Measurements from ENCODE around the gene BCAS4. TPM values are rescaled to one million over a fixed set of nuclear protein-coding genes. Genes with fewer than 3 reads are reported as not detected.
"Not testable (repeated sequence)": the region's sequence is repeated elsewhere in the genome, so short reads cannot be mapped to it uniquely, and the experiment has no call there.

Gene BCAS4
- total RNA-seq, 1 experiment from 2014 or later: 25.8 TPM

DNA sequence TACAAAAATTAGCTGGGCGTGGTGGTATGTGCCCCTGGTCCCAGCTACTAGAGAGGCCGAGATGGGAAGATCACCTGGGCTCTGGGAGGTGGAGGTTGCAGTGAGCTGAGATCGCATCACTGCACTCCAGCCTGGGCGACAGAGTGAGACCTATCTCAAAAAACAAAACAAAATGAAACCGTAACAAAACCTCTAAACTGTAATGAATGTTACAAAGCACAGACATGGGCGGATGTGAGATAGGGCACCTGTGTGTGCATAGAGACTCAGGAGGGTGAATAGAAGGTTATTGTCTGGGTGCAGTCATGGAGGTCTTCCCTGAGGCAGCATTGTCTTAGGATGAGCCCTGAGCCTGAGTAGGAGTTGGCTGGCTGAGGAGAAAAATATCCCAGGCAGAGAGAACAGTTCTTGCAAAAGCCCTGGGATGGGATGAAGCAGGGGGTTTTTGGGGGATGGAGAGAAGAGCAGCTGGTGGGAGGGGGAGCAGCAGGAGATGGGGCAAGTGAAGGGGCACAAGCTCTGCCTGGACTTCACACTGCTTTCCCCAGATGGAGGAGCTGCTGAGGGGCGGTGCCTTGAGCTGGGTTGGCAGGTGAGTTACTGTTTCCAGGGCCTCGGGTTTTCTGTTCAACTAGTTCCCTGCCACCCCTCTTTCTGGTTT is 5.2 kb downstream of the BCAS4 start:
- TF ChIP-seq ZNF671 (CRISPR knock-in tag; IDR thresholded peaks at IDR 0.05) (no peak), NFE2L1 (CRISPR knock-in tag; IDR thresholded peaks at IDR 0.05) (no peak), GTF2I (CRISPR knock-in tag; conservative IDR thresholded peaks at IDR 0.05) (no peak), CREM (CRISPR knock-in tag; IDR thresholded peaks at IDR 0.05) (no peak), ETV6 (CRISPR knock-in tag; IDR thresholded peaks at IDR 0.05) (no peak), TCF7 (CRISPR knock-in tag; IDR thresholded peaks at IDR 0.05; ENCODE audit: low read depth) (no peak)
- TF ChIP-seq, protein P1, sequence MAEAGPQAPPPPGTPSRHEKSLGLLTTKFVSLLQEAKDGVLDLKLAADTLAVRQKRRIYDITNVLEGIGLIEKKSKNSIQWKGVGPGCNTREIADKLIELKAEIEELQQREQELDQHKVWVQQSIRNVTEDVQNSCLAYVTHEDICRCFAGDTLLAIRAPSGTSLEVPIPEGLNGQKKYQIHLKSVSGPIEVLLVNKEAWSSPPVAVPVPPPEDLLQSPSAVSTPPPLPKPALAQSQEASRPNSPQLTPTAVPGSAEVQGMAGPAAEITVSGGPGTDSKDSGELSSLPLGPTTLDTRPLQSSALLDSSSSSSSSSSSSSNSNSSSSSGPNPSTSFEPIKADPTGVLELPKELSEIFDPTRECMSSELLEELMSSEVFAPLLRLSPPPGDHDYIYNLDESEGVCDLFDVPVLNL (CRISPR knock-in tag; IDR thresholded peaks at IDR 0.05; ENCODE audit: borderline replicate concordance, low read depth): no peak
- TF ChIP-seq, protein P2, sequence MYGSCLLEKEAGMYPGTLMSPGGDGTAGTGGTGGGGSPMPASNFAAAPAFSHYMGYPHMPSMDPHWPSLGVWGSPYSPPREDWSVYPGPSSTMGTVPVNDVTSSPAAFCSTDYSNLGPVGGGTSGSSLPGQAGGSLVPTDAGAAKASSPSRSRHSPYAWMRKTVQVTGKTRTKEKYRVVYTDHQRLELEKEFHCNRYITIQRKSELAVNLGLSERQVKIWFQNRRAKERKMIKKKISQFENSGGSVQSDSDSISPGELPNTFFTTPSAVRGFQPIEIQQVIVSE (CRISPR knock-in tag; IDR thresholded peaks at IDR 0.05; ENCODE audit: borderline replicate concordance): no peak
- TF ChIP-seq, protein P3, sequence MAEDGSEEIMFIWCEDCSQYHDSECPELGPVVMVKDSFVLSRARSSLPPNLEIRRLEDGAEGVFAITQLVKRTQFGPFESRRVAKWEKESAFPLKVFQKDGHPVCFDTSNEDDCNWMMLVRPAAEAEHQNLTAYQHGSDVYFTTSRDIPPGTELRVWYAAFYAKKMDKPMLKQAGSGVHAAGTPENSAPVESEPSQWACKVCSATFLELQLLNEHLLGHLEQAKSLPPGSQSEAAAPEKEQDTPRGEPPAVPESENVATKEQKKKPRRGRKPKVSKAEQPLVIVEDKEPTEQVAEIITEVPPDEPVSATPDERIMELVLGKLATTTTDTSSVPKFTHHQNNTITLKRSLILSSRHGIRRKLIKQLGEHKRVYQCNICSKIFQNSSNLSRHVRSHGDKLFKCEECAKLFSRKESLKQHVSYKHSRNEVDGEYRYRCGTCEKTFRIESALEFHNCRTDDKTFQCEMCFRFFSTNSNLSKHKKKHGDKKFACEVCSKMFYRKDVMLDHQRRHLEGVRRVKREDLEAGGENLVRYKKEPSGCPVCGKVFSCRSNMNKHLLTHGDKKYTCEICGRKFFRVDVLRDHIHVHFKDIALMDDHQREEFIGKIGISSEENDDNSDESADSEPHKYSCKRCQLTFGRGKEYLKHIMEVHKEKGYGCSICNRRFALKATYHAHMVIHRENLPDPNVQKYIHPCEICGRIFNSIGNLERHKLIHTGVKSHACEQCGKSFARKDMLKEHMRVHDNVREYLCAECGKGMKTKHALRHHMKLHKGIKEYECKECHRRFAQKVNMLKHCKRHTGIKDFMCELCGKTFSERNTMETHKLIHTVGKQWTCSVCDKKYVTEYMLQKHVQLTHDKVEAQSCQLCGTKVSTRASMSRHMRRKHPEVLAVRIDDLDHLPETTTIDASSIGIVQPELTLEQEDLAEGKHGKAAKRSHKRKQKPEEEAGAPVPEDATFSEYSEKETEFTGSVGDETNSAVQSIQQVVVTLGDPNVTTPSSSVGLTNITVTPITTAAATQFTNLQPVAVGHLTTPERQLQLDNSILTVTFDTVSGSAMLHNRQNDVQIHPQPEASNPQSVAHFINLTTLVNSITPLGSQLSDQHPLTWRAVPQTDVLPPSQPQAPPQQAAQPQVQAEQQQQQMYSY (CRISPR knock-in tag; IDR thresholded peaks at IDR 0.05): no peak
- TF ChIP-seq, protein P4, sequence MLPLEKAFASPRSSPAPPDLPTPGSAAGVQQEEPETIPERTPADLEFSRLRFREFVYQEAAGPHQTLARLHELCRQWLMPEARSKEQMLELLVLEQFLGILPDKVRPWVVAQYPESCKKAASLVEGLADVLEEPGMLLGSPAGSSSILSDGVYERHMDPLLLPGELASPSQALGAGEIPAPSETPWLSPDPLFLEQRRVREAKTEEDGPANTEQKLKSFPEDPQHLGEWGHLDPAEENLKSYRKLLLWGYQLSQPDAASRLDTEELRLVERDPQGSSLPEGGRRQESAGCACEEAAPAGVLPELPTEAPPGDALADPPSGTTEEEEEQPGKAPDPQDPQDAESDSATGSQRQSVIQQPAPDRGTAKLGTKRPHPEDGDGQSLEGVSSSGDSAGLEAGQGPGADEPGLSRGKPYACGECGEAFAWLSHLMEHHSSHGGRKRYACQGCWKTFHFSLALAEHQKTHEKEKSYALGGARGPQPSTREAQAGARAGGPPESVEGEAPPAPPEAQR (CRISPR knock-in tag; IDR thresholded peaks at IDR 0.05): no peak
- TF ChIP-seq, protein P5, sequence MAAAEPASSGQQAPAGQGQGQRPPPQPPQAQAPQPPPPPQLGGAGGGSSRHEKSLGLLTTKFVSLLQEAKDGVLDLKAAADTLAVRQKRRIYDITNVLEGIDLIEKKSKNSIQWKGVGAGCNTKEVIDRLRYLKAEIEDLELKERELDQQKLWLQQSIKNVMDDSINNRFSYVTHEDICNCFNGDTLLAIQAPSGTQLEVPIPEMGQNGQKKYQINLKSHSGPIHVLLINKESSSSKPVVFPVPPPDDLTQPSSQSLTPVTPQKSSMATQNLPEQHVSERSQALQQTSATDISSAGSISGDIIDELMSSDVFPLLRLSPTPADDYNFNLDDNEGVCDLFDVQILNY (CRISPR knock-in tag; IDR thresholded peaks at IDR 0.05): no peak
- TF ChIP-seq, protein P6, sequence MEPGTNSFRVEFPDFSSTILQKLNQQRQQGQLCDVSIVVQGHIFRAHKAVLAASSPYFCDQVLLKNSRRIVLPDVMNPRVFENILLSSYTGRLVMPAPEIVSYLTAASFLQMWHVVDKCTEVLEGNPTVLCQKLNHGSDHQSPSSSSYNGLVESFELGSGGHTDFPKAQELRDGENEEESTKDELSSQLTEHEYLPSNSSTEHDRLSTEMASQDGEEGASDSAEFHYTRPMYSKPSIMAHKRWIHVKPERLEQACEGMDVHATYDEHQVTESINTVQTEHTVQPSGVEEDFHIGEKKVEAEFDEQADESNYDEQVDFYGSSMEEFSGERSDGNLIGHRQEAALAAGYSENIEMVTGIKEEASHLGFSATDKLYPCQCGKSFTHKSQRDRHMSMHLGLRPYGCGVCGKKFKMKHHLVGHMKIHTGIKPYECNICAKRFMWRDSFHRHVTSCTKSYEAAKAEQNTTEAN (CRISPR knock-in tag; IDR thresholded peaks at IDR 0.05): no peak
- CTCF ChIA-PET: interaction anchor here (0.7 to 2.1 kb wide), 7 partner anchors 9 to 206 kb away, joined by 3 to 8 read pairs (median 4); no protein-coding TSS in a partner anchor
- POLR2A ChIA-PET: interaction anchor here (0.7 kb wide), 1 partner anchor 86 kb away, joined by 3 read pairs; no protein-coding TSS in a partner anchor
- Mint-ChIP-seq H3K4me1 (peaks cover 30% of the 10 kb centered on the region), H3K9me3 (no peaks in the 10 kb centered on the region), H3K27me3 (ENCODE audit: low read depth) (peaks cover 6% of the 10 kb centered on the region), H3K27ac (no peak overlapping the region), H3K36me3 (no peaks in the 10 kb centered on the region), H3K4me3 (no peak overlapping the region)
- ATAC-seq: no peak
- no peak for DNase-seq (ENCODE audit: low spot score)

DNA sequence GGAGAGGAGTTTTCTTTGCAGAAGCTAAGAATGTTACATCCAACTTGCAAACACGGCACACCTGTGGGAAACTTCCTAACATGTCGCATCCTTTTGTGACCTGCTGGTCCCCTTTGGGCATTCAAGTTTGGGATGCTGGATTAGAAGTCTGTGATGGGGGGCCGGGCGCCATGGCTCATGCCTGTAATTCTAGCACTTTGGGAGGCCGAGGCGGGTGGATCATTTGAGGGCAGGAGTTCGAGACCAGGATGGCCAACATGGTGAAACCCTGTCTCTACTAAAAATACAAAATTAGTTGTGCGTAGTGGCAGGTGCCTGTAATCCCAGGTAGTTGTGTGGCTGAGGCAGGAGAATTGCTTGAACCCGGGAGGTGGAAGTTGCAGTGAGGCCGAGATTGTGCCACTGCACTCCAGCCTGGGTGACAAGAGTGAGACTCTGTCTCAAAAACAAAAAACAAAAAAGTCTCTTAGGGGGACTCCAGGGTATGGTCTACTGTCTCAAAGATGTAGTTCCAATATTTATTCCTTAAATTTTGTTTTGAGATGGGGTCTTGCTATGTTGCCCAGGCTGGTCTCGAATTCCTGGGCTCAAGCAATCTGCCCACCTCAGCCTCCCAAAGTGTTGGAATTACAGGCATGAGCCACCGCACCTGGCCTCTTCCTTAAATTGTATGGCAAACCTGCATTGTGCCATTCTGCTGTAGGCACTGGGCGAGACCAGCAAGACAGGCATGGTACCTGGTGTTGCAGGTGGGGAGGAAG is 6.3 kb downstream of the BCAS4 start:
- ATAC-seq: not testable (repeated sequence)
- POLR2A ChIA-PET: interaction anchor here (0.7 kb wide), 1 partner anchor 85 kb away, joined by 3 read pairs; no protein-coding TSS in a partner anchor
- 0 out of 2 replicates have a peak overlapping the region, but pooled peaks have one; percentile 27 for H3K27ac Mint-ChIP-seq

More for the DNA sequence above, 6.3 kb downstream of the BCAS4 start:
- H3K4me1 Mint-ChIP-seq: peaks cover 29% of the 10 kb centered on the region
- H3K27me3 Mint-ChIP-seq (ENCODE audit: low read depth); H3K36me3 Mint-ChIP-seq; H3K9me3 Mint-ChIP-seq; H3K4me3 Mint-ChIP-seq; DNase-seq (ENCODE audit: low spot score): not testable (repeated sequence)
- TF ChIP-seq ZNF121 (CRISPR knock-in tag; IDR thresholded peaks at IDR 0.05): peak; percentile 59; the same call in 1 of the 2 replicates
- CTCF ChIA-PET: interaction anchor here (0.7 to 1.4 kb wide), 4 partner anchors 17 to 205 kb away, joined by 3 to 8 read pairs (median 4); no protein-coding TSS in a partner anchor
